ENCODE data around the gene KRT13.

DNA sequence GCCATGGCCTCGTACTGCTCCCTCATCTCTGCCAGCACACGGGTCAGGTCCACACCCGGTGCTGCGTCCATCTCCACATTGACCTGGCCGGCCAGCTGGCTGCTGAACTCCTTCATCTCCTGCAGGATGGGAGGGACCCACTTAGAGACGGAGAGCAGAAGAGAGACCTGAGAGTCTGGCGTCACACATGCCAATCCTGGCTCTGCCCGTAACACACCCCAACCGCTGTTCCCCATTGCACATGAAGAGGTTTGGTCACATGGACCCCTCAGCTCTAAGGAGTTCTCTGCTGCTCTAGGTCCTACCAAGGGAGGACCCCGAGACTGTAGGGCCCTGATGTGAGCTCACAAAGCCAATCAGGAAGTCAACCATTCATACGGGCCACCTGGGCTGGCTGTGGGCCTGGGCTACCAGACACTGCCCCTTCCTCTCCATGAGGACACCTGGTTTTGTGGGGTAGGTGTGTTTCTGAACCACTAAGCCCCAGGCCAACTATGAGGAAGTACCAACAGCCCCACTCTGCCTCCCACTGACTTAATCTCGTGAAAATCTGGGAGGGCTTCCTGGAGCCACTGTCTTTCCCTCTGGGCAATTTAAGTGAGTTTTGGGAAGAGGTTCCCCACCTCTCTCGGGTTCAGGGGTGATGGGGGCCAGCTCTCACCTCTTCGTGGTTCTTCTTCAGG is 10.9 kb upstream of the KRT13 start:
- TF ChIP-seq, protein P1, sequence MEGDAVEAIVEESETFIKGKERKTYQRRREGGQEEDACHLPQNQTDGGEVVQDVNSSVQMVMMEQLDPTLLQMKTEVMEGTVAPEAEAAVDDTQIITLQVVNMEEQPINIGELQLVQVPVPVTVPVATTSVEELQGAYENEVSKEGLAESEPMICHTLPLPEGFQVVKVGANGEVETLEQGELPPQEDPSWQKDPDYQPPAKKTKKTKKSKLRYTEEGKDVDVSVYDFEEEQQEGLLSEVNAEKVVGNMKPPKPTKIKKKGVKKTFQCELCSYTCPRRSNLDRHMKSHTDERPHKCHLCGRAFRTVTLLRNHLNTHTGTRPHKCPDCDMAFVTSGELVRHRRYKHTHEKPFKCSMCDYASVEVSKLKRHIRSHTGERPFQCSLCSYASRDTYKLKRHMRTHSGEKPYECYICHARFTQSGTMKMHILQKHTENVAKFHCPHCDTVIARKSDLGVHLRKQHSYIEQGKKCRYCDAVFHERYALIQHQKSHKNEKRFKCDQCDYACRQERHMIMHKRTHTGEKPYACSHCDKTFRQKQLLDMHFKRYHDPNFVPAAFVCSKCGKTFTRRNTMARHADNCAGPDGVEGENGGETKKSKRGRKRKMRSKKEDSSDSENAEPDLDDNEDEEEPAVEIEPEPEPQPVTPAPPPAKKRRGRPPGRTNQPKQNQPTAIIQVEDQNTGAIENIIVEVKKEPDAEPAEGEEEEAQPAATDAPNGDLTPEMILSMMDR (IDR thresholded peaks at IDR 0.05; ENCODE audit: low read length) = no peak
- no peak for TF ChIP-seq EZH2 (IDR thresholded peaks at IDR 0.05; ENCODE audit: borderline replicate concordance, low read length)

Data from OCI-LY1 (cell line).